ENCODE results near the gene RASGEF1B.
A peak's percentile ranks its signal among the peaks of the same experiment; 100 is the strongest.
"Not testable (repeated sequence)": the region's sequence is repeated elsewhere in the genome, so short reads cannot be mapped to it uniquely, and the experiment has no call there.

RASGEF1B gene

DNA sequence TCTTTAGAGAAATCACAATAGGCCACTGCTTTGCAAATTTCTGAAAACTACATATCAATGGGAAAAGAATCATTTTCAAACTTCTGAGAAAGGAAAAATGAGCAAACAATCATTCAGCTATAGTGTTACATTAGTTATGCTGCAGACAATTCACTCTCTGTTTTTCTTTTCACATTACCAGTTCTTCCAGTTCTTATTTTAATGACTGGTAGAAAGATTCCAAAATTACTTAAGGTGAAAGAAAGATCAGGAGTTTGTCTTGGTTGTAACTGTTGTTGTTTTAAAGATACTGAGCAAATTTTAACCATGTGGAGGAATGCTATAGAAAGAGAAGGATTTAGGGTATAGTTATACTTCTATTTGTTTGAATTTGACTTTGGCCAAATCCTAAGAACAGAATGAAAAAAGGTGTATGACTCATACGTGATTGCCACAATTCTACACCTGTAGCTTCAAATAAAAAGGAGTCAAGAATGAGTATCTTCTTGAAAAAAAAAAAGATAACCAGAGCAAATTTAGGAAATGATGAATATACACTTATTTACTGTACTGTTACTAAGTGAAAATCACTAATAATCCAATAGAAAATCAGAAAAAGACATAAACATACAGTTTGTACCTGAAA, 21.0 kb upstream of the RASGEF1B start:
- H3K36me3 ChIP-seq (ENCODE audit: control insufficient read depth, insufficient read depth, low read length) = no peaks in the 10 kb centered on the region
- no peaks in the 10 kb centered on the region for H3K4me1 ChIP-seq (ENCODE audit: control insufficient read depth, insufficient read depth, low read length)
- no peak overlapping the region for H3K27ac ChIP-seq (ENCODE audit: low read depth, low read length)
- H3K4me3 ChIP-seq (ENCODE audit: low read length) = no peak overlapping the region
- no peaks in the 10 kb centered on the region for H3K27me3 ChIP-seq (ENCODE audit: control insufficient read depth, insufficient read depth, low read length)
- no peak overlapping the region for H3K9ac ChIP-seq (ENCODE audit: low read length)

DNA sequence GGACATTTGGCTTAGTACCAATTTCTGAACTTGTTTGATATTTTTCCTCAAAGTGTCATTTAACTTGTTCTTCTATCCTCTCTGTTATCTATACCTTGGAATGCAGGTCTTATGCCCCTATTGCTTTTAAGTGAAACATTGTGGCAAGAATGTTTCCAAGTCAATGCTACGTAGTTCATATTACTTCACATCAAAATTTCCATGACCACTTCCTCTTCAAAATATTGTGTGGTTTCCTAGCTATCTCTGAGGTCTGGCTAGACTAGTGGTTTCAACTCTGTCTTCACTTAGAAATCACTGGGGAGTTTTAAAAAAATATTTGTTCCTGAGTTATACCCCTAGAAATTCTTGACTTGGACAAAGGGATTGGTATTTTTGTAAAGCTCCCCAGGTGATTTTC, 20.2 kb upstream of the RASGEF1B start:
- H3K36me3 ChIP-seq (ENCODE audit: control insufficient read depth, insufficient read depth, low read length) = no peaks in the 10 kb centered on the region
- H3K4me1 ChIP-seq (ENCODE audit: control insufficient read depth, insufficient read depth, low read length) = no peaks in the 10 kb centered on the region
- no peak overlapping the region for H3K27ac ChIP-seq (ENCODE audit: low read depth, low read length)
- no peak overlapping the region for H3K9ac ChIP-seq (ENCODE audit: low read length)
- H3K27me3 ChIP-seq (ENCODE audit: control insufficient read depth, insufficient read depth, low read length) = no peaks in the 10 kb centered on the region
- no peak overlapping the region for H3K4me3 ChIP-seq (ENCODE audit: low read length)

DNA sequence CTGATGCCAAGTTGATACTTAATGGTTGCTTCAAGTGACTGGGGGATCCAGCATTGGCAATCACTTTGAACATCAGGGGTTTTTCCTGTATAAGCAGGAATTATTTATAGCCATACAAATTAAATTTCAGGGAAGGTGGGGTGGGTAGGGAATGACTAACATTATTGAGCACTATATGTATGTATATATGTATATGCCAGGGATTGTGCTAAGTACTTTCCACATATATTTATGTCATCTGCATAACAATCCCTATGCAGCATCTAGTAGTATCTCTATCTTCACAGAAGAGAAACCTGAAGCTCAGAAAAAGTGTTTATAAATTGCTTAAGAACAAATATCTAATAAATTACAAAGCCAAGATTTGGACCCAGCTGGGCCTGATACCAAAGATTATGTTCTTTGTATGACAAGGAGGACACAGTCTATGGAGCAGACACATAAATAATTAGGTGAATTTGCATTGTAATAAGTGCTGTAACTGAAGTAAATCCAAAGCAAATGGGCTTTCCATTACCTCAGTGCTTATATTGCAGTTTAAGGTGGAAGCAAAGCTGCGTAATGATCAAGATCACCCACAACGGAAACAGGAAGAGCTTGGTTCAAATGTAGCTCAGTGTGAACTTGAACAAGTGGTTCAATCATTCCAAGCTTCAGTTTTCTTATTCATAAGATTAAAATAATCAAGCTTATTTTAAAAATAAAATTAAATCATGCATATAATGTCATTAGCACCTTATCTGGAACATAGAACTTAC, 18.9 kb upstream of the RASGEF1B start:
- Histone ChIP-seq H3K4me1 (ENCODE audit: control insufficient read depth, insufficient read depth, low read length) (no peaks in the 10 kb centered on the region), H3K4me3 (ENCODE audit: low read length) (no peak overlapping the region), H3K27me3 (ENCODE audit: control insufficient read depth, insufficient read depth, low read length) (no peaks in the 10 kb centered on the region), H3K27ac (ENCODE audit: low read depth, low read length) (no peak overlapping the region), H3K36me3 (ENCODE audit: control insufficient read depth, insufficient read depth, low read length) (no peaks in the 10 kb centered on the region), H3K9ac (ENCODE audit: low read length) (no peak overlapping the region)

DNA sequence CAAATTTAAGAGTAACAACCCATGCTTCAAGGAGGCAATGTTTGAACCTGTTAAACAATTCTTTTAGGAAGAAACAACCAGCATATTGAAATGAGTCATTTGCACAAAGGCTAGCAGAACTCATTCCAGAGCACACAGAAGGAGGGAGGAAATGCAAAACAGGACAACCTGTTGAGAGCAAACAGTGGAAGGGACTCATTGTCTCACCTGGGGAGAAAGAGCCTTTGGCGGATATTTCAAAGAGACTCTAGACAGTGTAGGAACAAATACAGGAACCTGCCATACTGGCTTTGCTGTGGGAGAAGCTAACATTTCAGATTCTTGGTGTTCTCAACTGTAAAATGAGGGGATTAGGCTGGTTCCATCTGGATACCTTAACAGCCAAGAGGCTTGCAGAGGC, 14.8 kb upstream of the RASGEF1B start:
- no peak overlapping the region for H3K9ac ChIP-seq (ENCODE audit: low read length)
- H3K36me3 ChIP-seq (ENCODE audit: control insufficient read depth, insufficient read depth, low read length) = no peaks in the 10 kb centered on the region
- no peaks in the 10 kb centered on the region for H3K27me3 ChIP-seq (ENCODE audit: control insufficient read depth, insufficient read depth, low read length)
- no peak overlapping the region for H3K27ac ChIP-seq (ENCODE audit: low read depth, low read length)
- H3K4me3 ChIP-seq (ENCODE audit: low read length) = no peak overlapping the region
- no peaks in the 10 kb centered on the region for H3K4me1 ChIP-seq (ENCODE audit: control insufficient read depth, insufficient read depth, low read length)

DNA sequence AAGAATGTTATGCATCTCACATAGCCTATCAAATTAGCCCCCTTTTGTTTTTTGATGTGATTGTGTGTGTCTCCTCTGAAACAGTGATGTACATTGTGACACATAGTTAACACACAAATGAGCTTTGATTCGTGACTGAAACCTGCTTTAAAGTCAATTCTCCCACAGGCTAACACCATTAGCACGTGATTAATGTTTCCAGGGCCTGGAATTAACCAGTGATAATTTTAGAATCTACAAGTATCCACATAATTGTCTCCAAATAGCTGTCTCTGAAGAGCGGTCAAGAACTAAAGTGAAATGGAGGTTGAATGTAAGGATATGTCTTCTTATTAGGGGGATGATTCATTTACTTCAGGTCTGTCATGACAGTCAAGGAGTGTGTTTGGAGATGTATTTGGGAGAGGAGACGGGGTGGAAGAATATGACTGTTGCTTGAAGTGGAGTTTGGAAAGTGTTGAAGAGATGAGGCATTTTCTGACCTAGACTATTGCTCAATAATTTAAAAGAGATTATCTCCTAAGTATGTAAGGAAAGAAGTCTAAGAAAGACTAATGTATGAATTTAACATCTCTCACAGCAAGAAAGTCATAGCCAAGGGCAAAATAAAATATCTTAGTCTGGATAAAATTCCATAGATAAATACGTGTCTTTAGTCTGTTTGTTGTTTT, 13.7 kb upstream of the RASGEF1B start:
- H3K4me3 ChIP-seq (ENCODE audit: low read length) = no peak overlapping the region
- H3K27me3 ChIP-seq (ENCODE audit: control insufficient read depth, insufficient read depth, low read length) = no peaks in the 10 kb centered on the region
- no peaks in the 10 kb centered on the region for H3K4me1 ChIP-seq (ENCODE audit: control insufficient read depth, insufficient read depth, low read length)
- H3K9ac ChIP-seq (ENCODE audit: low read length) = no peak overlapping the region
- no peak overlapping the region for H3K27ac ChIP-seq (ENCODE audit: low read depth, low read length)
- no peaks in the 10 kb centered on the region for H3K36me3 ChIP-seq (ENCODE audit: control insufficient read depth, insufficient read depth, low read length)

DNA sequence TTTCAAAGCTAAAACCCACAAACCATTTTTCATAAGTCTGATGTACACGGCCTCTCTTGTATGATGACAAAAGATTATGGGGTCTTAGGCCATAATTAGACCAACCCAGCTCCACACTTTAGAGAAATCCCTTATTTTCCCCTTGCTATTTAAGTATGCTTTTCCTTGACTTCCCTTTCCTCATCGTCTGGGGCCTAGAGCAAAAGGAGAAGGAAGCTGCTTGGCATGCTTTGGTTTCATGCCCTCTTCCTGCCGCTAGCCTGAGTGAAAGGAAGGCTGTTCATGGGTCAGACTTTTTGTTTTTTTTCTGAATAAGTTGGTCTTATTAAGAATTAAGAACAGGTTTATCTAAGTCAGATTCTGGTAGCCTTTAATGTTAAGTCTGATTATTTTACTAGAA, 10.6 kb upstream of the RASGEF1B start:
- H3K27ac ChIP-seq (ENCODE audit: low read depth, low read length) = no peak overlapping the region
- H3K4me1 ChIP-seq (ENCODE audit: control insufficient read depth, insufficient read depth, low read length) = no peaks in the 10 kb centered on the region
- H3K27me3 ChIP-seq (ENCODE audit: control insufficient read depth, insufficient read depth, low read length) = no peaks in the 10 kb centered on the region
- no peak overlapping the region for H3K9ac ChIP-seq (ENCODE audit: low read length)
- no peaks in the 10 kb centered on the region for H3K36me3 ChIP-seq (ENCODE audit: control insufficient read depth, insufficient read depth, low read length)
- no peak overlapping the region for H3K4me3 ChIP-seq (ENCODE audit: low read length)

DNA sequence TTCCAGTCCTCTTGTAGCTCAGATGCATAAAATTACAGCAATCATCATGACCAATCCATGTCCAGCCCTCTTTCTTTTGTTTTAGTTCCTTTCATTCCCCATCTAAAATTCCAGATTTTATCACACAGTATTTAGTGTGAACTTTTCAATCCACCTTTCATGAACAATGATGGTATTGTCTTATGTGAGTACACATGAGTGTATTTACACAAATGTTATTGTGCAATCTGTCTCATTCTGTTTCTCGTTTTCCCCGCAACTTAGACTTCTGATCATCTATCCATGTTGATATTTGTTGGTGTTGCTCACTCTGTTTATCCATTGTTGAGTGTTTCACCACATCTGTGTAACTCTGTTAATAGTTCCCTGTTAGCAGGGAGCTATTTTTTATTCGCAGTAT, 9.4 kb upstream of the RASGEF1B start:
- Histone ChIP-seq H3K4me1 (ENCODE audit: control insufficient read depth, insufficient read depth, low read length) (no peaks in the 10 kb centered on the region), H3K4me3 (ENCODE audit: low read length) (no peak overlapping the region), H3K36me3 (ENCODE audit: control insufficient read depth, insufficient read depth, low read length) (no peaks in the 10 kb centered on the region), H3K9ac (ENCODE audit: low read length) (no peak overlapping the region), H3K27ac (ENCODE audit: low read depth, low read length) (no peak overlapping the region), H3K27me3 (ENCODE audit: control insufficient read depth, insufficient read depth, low read length) (no peaks in the 10 kb centered on the region)

DNA sequence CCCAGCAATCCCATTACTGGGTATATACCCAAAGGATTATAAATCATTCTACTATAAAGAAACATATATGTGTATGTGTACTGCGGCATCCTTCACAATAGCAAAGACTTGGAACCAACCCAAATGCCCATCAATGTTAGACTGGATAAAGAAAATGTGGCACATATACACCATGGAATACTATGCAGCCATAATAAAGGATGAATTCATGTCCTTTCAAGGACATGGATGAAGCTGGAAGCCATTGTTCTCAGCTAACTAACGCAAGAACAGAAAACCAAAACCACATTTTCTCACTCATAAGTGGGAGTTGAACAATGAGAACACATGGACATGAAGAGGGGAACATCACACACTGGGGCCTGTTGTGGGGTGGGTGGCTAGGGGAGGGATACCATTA, 7.9 kb upstream of the RASGEF1B start:
- not testable (repeated sequence) for H3K36me3 ChIP-seq (ENCODE audit: control insufficient read depth, insufficient read depth, low read length); H3K4me1 ChIP-seq (ENCODE audit: control insufficient read depth, insufficient read depth, low read length); H3K27ac ChIP-seq (ENCODE audit: low read depth, low read length); H3K4me3 ChIP-seq (ENCODE audit: low read length); H3K27me3 ChIP-seq (ENCODE audit: control insufficient read depth, insufficient read depth, low read length); H3K9ac ChIP-seq (ENCODE audit: low read length)

DNA sequence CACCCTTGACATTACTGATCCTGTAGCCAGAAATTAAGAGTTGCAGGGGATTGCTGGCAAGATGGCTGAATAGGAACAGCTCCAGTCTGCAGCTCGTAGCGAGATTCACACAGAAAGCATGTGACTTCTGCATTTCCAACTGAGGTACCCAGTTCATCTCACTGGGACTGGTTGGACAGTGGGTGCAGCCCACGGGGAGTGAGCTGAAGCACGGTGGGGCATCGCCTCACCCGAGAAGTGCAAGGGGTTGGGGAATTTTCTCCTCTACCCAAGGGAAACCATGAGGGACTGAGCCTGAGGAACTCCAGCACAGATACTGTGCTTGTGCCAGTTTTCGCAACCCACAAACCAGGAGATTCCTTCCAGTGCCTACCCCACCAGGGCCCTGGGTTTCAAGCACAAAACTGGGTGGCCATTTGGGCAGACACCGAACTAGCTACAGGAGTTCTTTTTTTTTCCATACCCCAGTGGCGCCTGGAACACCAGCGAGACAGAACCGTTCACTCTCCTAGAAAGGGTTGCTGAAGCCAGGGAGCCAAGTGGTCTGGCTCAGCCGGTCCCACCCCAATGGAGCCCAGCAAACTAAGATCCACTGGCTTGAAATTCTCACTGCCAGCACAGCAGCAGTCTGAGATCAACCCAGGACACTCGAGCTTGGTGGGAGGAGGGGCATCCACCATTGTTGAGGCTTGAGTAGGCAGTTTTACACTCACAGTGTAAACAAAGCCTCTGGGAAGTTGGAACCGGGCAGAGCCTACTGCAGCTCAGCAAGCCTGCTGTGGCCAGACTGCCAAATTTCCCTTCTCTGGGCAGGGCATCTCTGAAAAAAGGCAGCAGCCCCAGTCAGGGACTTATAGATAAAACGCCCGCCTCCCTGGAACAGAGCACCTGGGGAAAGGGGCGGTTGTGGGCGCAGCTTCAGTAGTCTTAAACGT, 1.9 kb upstream of the RASGEF1B start:
- peaks cover 22% of the 10 kb centered on the region for H3K4me1 ChIP-seq (ENCODE audit: control insufficient read depth, insufficient read depth, low read length)
- not testable (repeated sequence) for H3K27me3 ChIP-seq (ENCODE audit: control insufficient read depth, insufficient read depth, low read length); H3K9ac ChIP-seq (ENCODE audit: low read length); H3K4me3 ChIP-seq (ENCODE audit: low read length); H3K36me3 ChIP-seq (ENCODE audit: control insufficient read depth, insufficient read depth, low read length)
- H3K27ac ChIP-seq (ENCODE audit: low read depth, low read length) = peak overlapping the region; percentile 23

DNA sequence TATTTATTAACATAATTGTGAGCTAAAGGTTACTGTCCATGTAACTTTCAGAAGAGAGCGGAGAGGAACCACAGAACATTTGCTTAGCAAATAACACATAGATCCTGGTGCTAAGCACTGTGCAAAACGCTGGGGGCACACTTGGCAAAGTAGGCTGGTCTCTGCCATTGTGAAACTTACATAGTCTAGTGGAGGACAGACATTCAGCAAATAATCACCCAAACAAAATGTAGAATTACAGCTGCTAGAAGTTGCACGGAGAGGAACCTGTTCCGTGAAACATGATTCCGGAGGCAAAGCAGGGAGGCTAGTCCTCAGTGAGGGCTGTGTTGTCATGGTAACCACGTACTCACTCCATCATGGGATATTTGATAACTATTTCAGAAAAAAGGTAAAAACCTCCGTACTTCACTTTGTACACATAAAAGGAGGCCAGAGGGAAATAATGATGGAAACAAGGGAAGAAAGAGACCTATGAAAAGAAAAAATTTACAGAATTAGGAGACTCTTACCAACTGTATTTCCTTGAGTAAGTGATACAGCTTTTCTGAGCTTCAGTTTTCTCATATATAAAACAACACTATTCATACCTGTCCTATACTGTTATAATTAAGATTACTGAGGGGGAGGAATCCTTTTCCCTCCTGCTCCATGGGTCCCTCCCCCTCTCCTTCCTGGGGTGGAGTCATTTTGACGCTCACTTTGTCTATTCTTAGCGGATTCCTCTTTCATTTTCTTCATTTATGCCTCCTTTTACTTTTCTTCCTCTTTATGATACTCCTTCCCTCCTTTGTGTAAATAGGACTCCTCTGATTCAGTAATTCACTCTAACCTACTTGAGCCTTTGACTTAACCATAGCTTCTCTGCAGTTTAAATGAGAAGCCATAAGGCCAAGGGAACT, 825 bp upstream of the RASGEF1B start:
- H3K27me3 ChIP-seq (ENCODE audit: control insufficient read depth, insufficient read depth, low read length) = no peaks in the 10 kb centered on the region
- peak overlapping the region; percentile 76 for H3K27ac ChIP-seq (ENCODE audit: low read depth, low read length)
- H3K9ac ChIP-seq (ENCODE audit: low read length) = peak overlapping the region; percentile 25
- peaks cover 22% of the 10 kb centered on the region for H3K4me1 ChIP-seq (ENCODE audit: control insufficient read depth, insufficient read depth, low read length)
- H3K4me3 ChIP-seq (ENCODE audit: low read length) = peak overlapping the region; percentile 83
- no peaks in the 10 kb centered on the region for H3K36me3 ChIP-seq (ENCODE audit: control insufficient read depth, insufficient read depth, low read length)

DNA sequence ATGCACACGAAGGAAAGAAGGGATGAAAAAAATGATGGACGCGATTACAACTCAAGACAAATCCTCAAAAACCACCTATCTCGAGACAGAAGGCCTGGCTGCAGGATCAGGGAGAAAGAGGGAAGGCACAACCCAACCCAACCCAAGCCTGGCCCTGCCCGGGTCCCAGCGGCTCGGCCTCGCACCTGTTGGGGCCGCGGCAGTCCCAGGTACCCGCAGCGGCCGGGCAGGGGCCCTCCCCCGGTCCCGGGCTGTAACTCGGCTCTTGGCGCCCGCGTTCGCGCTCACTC, 464 bp downstream of the RASGEF1B start:
- Histone ChIP-seq H3K9ac (ENCODE audit: low read length) (peak overlapping the region; percentile 35), H3K36me3 (ENCODE audit: control insufficient read depth, insufficient read depth, low read length) (no peaks in the 10 kb centered on the region), H3K27ac (ENCODE audit: low read depth, low read length) (peak overlapping the region; percentile 75), H3K4me3 (ENCODE audit: low read length) (peak overlapping the region; percentile 83), H3K4me1 (ENCODE audit: control insufficient read depth, insufficient read depth, low read length) (peaks cover 22% of the 10 kb centered on the region), H3K27me3 (ENCODE audit: control insufficient read depth, insufficient read depth, low read length) (no peaks in the 10 kb centered on the region)
